HG03135 (cell line): Measurements from ENCODE around the gene GPR146.

Experiments used
- ATAC-seq: cut with Tn5 transposase; IDR thresholded peaks from one replicate; pipeline ENCODE4 v1.9.1; 2021; ENCODE audit warnings: mild to moderate bottlenecking, moderate library complexity; ENCODE audit not compliant: unreplicated experiment

Gene GPR146

DNA sequence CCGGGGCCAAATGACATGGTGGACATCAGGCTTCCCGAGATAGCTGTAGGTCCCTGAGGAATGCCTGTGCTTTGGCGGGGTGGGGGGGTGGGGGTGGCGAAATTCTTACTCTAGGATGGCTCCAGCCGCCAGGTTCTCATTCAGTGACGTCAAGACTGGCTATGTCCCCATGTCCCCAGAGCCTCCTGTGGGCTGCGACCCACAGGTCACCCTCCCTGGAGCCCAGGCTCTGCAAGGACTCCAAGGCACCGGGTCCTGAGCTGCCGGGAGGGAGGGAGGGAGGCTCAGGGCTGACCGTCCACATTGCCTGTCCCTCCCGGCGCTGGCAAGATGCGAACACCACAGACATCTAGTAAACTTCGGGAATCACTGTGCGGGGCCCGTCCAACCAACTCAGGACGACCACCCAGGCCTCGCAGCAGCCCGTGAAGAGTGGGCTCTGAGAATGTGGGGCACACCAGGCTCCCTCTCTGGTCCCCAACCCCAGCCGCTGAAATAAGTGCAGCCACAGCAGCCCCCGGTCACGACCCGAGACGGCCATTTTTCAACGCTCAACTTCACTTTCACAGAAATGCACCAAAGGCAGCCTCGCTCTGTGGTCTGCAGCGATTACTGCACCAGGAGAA, 12.6 kb downstream of the GPR146 start:
- no peak for ATAC-seq

DNA sequence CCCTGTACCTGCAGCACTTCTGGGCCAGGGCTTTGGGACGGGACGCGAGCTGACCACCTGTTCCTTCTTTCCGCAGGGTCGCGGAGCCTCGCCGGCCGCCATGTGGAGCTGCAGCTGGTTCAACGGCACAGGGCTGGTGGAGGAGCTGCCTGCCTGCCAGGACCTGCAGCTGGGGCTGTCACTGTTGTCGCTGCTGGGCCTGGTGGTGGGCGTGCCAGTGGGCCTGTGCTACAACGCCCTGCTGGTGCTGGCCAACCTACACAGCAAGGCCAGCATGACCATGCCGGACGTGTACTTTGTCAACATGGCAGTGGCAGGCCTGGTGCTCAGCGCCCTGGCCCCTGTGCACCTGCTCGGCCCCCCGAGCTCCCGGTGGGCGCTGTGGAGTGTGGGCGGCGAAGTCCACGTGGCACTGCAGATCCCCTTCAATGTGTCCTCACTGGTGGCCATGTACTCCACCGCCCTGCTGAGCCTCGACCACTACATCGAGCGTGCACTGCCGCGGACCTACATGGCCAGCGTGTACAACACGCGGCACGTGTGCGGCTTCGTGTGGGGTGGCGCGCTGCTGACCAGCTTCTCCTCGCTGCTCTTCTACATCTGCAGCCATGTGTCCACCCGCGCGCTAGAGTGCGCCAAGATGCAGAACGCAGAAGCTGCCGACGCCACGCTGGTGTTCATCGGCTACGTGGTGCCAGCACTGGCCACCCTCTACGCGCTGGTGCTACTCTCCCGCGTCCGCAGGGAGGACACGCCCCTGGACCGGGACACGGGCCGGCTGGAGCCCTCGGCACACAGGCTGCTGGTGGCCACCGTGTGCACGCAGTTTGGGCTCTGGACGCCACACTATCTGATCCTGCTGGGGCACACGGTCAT, 13.3 kb downstream of the GPR146 start:
- ATAC-seq = no peak

DNA sequence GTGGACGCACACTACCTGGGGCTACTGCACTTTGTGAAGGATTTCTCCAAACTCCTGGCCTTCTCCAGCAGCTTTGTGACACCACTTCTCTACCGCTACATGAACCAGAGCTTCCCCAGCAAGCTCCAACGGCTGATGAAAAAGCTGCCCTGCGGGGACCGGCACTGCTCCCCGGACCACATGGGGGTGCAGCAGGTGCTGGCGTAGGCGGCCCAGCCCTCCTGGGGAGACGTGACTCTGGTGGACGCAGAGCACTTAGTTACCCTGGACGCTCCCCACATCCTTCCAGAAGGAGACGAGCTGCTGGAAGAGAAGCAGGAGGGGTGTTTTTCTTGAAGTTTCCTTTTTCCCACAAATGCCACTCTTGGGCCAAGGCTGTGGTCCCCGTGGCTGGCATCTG, 14.0 kb downstream of the GPR146 start:
- ATAC-seq = no peak

DNA sequence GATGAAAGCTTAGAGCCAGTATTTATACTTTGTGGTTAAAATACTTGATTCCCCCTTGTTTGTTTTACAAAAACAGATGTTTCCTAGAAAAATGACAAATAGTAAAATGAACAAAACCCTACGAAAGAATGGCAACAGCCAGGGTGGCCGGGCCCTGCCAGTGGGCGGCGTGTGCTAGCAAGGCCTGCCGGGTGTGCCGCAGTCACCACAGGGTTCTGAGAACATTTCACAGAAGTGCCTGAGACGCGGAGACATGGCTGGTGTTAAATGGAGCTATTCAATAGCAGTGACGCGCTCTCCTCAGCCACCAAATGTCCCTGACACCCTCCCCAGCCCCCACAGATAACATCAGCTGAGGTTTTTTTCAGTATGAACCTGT, 14.5 kb downstream of the GPR146 start:
- ATAC-seq = no peak

DNA sequence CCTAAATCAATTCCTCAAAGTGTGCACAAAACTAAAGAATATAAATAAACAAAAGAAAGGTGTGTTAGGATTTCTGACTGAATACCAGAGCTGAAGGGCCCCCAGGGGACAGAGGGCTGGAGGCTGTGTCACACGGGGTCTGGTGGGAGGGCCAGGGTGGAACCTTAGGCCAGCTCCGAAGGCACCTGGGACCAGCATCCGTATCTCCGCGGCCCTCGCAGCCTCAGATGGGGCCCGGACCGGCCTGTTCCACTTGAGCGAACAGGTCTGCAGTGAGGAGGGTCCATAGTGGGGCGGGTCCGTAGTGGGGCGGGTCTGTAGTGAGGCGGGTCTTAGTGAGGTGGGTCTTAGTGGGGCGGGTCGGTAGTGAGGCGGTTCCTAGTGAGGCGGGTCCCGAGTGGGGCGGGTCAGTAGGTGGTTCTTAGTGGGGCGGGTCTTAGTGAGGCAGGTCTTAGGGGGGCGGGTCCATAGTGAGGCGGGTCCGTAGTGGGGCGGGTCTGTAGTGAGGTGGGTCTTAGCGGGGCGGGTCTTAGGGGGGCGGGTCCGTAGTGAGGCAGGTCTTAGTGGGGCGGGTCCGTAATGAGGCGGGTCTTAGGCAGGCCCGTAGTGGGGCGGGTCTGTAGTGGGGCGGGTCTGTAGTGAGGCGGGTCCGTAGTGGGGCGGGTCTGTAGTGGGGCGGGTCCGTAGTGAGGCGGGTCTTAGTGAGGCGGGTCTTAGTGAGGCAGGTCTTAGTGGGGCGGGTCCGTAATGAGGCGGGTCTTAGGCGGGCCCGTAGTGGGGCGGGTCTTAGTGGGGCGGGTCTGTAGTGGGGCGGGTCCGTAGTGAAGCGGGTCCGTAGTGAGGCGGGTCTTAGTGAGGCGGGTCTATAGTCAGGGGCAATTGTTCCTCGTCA, 15.1 kb downstream of the GPR146 start:
- ATAC-seq = no peak

DNA sequence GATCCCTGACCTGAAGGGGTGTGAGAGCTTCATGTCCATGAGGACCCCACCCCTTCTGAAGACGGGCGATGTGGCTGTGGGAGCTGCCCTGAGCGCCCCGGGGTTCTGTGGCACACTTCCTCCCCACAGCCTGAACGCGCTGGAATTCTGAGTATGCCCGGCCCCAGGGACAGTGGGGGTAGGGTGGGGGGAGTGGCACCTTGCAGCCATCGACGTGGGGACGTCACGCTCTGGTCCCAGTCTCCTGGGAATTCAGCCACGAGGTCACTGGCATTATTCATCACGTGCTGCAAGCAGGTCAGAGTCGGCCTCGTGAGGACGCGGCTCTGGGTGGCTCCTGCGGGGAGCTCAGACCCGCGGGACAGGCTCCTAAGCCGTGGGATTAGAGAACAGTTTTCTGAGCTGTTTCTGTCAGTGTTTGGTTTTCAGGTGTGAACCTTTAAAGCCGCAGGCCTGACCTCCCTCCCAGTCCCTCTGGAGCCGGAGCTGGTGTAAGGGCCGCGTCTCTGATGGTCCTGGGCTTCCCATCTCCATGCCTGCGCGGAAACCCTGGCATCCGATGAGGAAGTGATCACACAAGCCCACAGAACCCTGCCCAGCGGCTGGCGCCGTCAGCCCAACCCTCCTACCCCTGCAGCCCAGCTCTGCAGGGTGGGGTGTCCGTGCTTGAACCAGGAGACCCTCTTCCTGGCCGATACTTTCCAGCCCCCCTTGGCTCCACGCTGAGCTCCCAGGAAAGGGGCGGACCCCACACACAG, 16.1 kb downstream of the GPR146 start:
- ATAC-seq = no peak

DNA sequence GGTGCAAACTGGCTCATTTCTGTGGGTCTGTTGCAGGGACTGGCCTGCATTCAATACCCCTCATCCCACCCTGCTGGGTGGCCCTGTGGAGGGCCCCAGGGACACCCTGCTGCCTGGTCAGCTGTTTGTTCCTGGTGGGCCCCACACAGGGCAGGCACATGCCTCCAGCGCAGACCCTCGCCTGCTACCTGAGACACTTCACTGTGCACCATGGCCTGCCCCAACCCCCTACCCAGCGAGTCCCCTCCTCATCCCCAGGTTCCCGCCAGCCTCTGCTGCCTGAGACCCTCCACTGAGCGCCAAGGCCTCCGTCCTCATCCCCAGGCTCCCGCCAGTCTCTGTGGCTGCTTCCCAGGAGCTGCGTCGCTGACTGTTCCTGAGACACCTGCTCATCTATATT, 16.8 kb downstream of the GPR146 start:
- ATAC-seq = no peak

DNA sequence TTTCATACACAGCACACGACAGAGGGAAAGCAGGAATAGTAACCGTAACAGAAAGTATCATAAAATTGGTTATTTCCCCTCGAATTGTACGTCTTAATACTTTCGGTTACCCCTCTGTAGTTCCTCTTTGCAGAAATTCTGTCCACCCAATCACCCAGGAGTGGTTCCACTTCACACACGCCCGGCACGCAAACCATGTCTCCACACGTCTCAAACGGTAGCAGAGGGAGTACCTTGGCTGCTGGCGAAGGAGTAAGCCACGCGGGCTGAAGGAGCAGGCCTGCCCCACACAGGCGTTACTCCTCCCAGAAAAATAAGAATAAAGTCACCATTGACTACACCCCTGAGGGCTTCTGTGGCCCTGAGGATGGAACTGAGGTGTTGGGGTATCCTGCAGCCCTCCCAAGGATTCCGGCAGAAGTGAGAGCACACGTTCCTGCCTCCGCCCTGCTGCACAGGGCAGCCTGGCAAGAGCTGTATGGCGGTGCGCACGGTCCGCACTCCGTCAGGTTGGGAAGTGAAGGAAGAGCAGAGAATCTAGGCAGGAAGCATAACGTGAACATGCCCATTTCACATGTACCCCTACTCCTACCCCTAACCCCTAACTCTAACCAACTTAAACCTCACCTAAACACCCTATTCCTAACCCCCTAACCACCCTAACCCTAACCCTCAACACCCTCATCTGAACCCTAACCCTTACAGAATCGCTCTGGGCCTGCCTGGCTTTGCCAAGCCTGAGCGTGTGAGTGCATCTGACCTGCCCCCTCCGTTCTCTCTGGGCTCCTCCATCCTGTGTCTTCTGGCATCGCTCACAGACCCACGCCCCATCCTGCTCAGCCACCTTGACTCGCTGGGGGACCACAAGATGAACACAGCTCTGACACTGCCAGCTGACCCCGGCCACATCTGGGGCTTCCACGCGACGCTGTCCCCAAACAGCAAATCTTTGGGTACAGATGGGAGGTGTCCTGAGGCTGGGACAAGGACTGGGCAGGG, 18.2 kb downstream of the GPR146 start:
- ATAC-seq = peak; percentile 52

DNA sequence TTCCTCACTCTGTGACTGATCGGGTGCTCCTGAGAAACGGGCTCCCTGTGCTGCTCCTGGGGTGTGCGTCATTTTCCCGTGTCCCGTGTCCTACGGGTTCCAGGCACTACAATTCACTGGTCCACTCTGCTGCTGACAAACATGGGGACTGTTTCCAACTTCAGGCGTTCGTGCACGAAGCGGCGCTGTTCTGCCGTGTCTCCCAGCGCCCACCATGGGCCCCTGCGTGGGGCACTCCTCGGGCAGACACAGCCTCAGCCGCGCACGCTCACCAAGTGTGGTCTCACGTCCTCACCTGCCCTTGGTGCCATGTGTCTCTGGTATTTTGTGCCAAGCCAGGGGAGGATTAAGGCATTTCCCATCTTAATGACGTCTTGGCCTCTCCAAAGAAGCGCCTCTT, 19.0 kb downstream of the GPR146 start:
- ATAC-seq = no peak

DNA sequence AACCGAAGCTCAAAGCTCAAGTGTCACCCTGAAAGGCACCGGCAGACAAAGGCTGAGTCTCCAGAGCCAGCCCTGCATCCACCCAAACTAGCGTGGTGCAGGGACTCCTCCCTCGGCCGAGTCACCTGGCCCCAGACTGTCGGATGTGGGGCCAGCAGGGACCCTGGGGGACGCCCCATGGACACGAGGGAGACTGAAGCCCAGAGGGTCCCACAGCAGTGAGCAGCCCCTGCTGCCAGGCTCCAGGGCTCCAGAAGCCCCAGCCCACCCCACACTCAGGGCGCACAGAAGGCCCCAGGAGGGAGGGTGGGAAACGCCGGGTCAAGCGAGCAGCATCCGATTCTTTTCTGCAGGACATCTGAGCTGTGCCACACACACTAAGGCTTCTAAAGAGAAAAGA, 20.2 kb downstream of the GPR146 start:
- ATAC-seq = no peak

DNA sequence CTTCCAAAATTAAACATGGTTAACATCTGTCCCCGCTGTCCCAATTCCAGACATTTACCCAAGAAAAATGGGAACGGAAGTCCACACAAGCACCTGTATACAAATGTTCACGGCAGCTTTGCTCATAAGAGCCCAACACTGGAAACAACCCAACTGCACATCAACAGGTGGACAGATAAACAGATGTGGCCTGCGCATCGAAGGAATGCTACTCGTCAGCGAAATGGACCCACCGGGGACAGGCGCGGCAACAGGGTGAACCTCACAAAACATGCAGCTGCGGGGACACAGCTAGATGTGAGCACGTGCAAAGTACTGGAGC, 20.9 kb downstream of the GPR146 start:
- ATAC-seq = no peak

DNA sequence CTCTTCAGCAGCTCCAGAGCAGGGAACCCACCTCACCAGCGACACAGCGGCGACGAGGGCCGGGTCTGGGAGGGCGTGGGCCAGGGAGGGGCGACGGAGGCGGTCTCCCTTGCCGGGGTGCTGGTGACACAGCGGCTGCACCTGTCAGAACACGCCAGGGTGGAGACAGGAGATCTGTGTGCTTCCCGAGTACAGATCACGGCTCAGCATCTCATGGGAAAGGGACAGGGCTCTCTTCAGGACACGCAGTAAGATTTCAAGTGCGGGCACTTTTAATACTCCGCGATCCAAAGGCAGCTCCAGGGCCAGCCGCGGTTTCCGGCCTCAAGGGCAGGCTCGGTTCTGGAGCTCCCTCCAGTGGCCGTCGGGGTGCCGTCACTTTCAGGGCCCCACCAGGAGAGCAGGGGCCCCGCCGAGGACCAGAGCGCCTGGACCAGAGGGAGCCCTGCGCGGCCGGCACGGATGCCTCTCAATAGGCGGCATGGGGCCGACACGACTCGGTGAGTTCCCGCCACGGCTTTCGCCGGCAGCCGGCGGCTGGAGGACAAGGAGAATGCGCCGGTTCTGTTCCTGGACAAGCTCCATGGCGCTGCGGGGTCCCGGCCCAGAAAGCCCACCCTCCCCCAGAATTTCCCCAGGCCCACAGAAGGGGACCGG, 21.4 kb downstream of the GPR146 start:
- peak; percentile 52 for ATAC-seq

DNA sequence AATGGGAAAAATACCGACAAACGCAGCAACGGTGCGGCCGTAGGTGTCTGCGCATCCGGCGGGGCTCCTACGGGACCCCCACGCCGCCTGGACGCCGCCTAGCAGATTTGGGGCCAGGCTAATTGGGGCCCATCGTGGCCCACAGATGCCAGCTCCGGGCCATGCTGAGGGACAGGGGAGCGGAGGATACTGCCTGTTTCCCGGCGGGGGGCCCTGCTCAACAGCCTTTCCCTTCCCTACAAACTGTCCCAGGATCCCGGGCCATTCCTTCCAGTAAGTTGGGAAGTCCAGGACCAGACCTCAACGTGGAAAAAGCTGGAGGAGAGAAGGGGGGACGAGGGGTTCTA, 21.9 kb downstream of the GPR146 start:
- no peak for ATAC-seq

DNA sequence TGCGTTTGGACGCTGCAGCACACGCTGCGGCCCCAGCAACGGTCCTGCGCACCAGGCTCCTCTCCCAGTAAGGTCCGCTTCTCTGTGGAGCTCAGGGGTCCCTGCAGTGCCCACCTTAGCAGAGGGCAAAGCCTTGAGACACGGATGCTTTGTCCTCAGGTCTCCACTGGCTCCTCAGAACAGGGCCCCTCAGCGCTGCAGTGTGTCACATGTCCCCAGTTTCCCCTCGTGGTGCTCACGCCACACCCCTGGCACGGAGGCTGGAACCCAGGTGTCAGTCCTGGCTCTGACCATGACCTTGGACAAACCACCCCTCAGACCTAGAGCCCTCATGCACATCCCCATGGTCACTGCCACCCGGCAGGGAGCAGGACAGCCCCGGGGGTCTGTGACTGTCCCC, 23.7 kb downstream of the GPR146 start:
- no peak for ATAC-seq

DNA sequence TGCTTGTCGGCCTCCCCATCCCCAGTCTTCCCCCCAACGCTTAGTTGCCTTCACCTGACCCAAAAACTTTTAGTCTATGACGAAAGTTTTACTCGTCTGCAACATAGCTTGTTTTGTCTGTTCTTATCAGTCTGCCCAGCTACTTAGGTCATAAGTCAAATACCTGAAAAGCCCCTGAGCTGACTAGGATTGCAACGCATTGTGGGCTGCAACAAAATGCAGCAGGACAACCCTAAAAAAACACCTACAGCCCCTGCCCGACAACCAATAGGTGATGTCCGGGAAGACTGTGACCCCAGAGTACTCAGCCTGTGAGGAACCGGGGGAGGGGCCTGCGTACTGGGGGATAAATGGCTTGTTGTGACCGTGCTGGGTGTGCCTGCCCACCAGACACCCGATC, 24.3 kb downstream of the GPR146 start:
- no peak for ATAC-seq

DNA sequence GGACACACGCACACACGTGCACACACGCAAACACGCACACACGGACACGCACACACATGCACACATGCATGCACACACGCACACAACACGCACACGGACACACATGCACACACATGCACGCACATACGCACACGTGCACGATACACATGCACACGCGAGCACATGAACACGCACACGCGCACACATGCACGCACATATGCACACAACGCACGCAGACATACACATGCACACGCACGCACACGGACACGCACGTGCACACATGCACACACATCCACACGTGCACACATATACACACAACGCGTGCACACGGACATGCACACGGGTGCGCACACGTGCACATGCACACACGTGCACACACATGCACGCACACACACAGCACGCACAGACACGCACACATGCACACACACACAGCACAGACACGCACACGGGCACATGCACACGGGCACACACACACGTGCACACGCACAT, 26.2 kb downstream of the GPR146 start:
- ATAC-seq = no peak

DNA sequence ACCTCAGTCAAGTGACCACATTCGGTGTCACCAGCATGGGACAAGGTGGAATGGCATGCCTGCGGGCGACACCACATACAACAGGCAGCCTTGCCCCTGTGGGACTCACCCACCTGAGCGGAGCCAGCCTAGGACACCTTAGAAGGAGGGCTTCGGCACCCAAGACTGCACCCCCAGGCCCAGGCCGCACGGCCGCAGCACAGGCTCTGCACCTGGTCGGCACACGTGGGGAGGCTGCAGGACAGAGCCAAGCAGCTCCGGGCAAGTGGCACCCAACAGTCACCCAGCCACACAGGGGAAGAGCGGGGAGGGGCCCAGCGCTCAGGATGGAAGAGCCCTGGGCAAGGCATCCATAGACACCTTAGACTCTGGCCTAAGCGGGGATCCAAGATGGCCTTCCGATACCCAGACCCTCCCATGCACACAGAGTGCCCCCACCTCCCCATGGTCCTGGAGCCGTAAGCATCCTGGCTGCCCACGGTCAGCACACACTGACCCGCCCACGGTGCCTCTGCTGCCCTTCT, 27.4 kb downstream of the GPR146 start:
- ATAC-seq = no peak

DNA sequence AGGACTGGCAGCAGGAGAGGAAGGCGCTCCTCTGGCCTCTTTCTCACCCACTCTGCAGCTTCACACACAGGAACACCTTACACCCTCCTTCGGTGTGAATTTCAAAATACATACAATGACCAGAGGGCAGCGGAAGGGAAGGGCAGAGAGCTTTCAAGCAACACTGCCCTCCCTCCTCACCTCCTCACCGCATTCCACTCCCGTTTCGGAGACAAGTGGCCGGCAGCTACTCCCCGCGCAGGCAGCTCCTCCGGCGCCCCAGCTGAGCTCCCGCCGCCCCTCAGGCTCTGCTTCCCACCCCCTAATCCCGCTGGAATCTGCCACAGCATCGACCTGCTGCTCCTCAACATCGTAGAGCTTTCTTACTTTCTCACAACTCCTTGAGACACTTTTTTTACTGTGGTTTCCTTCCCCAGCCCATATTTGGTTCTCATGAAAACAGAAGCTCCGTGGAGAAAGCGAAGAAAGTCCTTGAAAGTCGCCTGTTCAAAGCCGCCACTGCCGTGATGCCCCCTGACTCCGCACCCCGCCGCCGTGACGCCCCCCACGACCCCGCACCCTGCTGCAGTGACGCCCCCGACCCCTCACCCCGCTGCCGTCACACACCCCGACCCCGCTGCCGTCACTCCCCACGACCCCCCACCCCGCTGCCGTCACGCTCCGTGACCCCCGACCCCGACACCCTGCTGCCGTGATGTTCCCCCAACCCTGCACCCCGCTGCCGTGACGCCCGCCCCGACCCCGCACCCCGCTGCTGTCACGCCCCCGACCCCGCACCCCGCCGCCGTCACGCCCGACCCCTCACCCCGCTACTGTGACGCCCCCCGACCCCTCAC, 29.0 kb downstream of the GPR146 start:
- ATAC-seq = no peak
